SU-DHL-6 (cell line): ENCODE data around the gene SLC38A10.

Experiments used
- H2AFZ ChIP-seq: fragments of 200-600 bp; sonication (generic); 2 replicates; pipeline ENCODE4 v1.6.1; 2014; ENCODE audit warnings: low read depth, mild to moderate bottlenecking, moderate library complexity, mixed read lengths, antibody characterized with exemption, low read length; ENCODE audit not compliant: severe bottlenecking
- H3F3A ChIP-seq: fragments of 200-600 bp; shearing (Covaris generic); 2 replicates; pipeline ENCODE4 v1.6.0; 2016; ENCODE audit warnings: antibody characterized with exemption, mild to moderate bottlenecking; ENCODE audit not compliant: insufficient read depth
- H3K27ac ChIP-seq: fragments of 200-600 bp; sonication (generic); 2 replicates; pipeline ENCODE4 v1.5.1; 2016; ENCODE audit warnings: low read depth, mild to moderate bottlenecking, low read length, moderate library complexity, mixed read lengths
- H3K27me3 ChIP-seq: fragments of 200-600 bp; sonication (generic), shearing (Covaris generic); 2 replicates; pipeline ENCODE4 v1.6.0; 2014; ENCODE audit warnings: mild to moderate bottlenecking, low read length
- H3K36me3 ChIP-seq: fragments of 200-600 bp; sonication (generic); 2 replicates; pipeline ENCODE4 v1.6.1; 2014; ENCODE audit warnings: mild to moderate bottlenecking, low read length, mixed read lengths
- H3K4me2 ChIP-seq: fragments of 300-600, 200-600 bp; shearing (Covaris generic), sonication (generic); 2 replicates; pipeline ENCODE4 v1.6.0; 2014; ENCODE audit warnings: low read length, low read depth, mild to moderate bottlenecking; ENCODE audit not compliant: poor library complexity, severe bottlenecking
- H3K4me3 ChIP-seq: fragments of 200-600 bp; sonication (generic); 2 replicates; pipeline ENCODE4 v1.5.1; 2014; ENCODE audit warnings: antibody characterized with exemption, low read length, mild to moderate bottlenecking, mixed read lengths; ENCODE audit not compliant: insufficient read depth, poor library complexity, severe bottlenecking
- H3K79me2 ChIP-seq: fragments of 200-600 bp; sonication (generic); 2 replicates; pipeline ENCODE4 v1.6.1; 2014; ENCODE audit warnings: mild to moderate bottlenecking, low read length, moderate library complexity; ENCODE audit not compliant: insufficient read depth
- H3K9ac ChIP-seq: fragments of 200-600 bp; sonication (generic); 2 replicates; pipeline ENCODE4 v1.7.0; 2014; ENCODE audit warnings: mild to moderate bottlenecking, low read length
- H3K9me2 ChIP-seq: fragments of 200-600 bp; sonication (generic); replicated peaks from 2 replicates; pipeline ENCODE4 v1.6.1; 2014; ENCODE audit warnings: low read length; ENCODE audit not compliant: insufficient read depth
- H3K9me3 ChIP-seq: fragments of 200-600 bp; sonication (generic); 2 replicates; pipeline ENCODE4 v1.6.1; 2014; ENCODE audit warnings: low read length, mixed read lengths; ENCODE audit not compliant: insufficient read depth
- H4K20me1 ChIP-seq: fragments of 200-600 bp; sonication (generic); 2 replicates; pipeline ENCODE4 v1.6.1; 2014; ENCODE audit warnings: low read depth, mild to moderate bottlenecking, antibody characterized with exemption, low read length, moderate library complexity, mixed read lengths
- EZH2phosphoT487 ChIP-seq: fragments of 200-600 bp; sonication (generic), shearing (Covaris generic); conservative IDR thresholded peaks from 2 replicates; pipeline ENCODE4 v1.6.1; 2018; ENCODE audit warnings: mild to moderate bottlenecking, antibody characterized with exemption, low read length, moderate library complexity, mixed read lengths
- TF ChIP-seq, protein P1 (sequence below): fragments of 200-600 bp; sonication (generic); IDR thresholded peaks from one replicate; pipeline ENCODE4 v1.5.1; 2017; ENCODE audit warnings: antibody characterized with exemption, mild to moderate bottlenecking, low read length, moderate library complexity; ENCODE audit not compliant: insufficient read depth, poor library complexity, severe bottlenecking

Gene SLC38A10

DNA sequence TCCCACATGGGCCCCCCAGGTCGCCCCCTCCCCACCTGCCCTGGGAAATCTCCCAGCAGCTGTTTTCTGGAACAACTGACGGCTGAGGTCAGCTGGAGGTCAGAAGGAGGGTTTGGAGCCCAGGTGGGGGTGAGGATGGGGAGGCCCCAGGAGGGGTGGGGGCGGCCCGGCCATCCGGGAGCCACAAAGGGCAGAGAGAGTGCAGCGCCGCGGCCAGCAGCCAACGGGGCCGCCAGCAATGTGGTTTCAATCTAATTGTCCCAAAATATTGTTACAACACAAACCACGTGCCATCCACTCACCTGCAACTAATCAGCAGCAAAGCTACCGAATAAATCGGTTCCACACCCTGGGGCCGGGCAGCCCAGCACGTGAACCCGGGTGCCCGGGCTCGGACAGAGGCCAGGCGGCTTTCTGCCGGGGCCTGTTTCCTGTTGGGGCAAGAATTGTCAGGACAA lies 28.3 kb upstream of the SLC38A10 start:
- H3K9ac ChIP-seq: no peak overlapping the region
- H2AFZ ChIP-seq: no peak overlapping the region
- no peaks in the 10 kb centered on the region for H3F3A ChIP-seq
- H3K79me2 ChIP-seq: no peaks in the 10 kb centered on the region
- no peaks in the 10 kb centered on the region for H3K9me3 ChIP-seq
- H3K36me3 ChIP-seq: no peaks in the 10 kb centered on the region
- H3K4me3 ChIP-seq: no peak overlapping the region
- H3K27ac ChIP-seq: no peak overlapping the region
- TF ChIP-seq, protein P1, sequence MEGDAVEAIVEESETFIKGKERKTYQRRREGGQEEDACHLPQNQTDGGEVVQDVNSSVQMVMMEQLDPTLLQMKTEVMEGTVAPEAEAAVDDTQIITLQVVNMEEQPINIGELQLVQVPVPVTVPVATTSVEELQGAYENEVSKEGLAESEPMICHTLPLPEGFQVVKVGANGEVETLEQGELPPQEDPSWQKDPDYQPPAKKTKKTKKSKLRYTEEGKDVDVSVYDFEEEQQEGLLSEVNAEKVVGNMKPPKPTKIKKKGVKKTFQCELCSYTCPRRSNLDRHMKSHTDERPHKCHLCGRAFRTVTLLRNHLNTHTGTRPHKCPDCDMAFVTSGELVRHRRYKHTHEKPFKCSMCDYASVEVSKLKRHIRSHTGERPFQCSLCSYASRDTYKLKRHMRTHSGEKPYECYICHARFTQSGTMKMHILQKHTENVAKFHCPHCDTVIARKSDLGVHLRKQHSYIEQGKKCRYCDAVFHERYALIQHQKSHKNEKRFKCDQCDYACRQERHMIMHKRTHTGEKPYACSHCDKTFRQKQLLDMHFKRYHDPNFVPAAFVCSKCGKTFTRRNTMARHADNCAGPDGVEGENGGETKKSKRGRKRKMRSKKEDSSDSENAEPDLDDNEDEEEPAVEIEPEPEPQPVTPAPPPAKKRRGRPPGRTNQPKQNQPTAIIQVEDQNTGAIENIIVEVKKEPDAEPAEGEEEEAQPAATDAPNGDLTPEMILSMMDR: no peak
- TF ChIP-seq EZH2phosphoT487: no peak
- H3K27me3 ChIP-seq: no peaks in the 10 kb centered on the region
- no peaks in the 10 kb centered on the region for H4K20me1 ChIP-seq
- no peaks in the 10 kb centered on the region for H3K9me2 ChIP-seq
- no peak overlapping the region for H3K4me2 ChIP-seq

DNA sequence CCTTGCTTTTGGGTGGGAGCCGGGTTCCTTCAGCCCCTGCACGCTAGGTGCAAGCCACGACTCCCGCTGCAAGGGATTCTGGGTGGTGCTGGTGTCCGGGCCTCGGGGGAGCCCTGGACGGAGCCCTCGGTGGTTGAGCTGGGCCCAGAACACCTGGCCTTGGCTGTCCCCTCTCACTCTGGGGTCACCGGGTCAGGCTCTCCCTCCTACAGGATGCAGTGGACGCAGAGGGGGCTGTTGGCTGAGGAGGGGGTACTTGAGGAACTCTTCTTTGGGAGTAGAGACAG lies 27.9 kb upstream of the SLC38A10 start:
- Histone ChIP-seq H3F3A (no peaks in the 10 kb centered on the region), H3K4me2 (no peak overlapping the region)

DNA sequence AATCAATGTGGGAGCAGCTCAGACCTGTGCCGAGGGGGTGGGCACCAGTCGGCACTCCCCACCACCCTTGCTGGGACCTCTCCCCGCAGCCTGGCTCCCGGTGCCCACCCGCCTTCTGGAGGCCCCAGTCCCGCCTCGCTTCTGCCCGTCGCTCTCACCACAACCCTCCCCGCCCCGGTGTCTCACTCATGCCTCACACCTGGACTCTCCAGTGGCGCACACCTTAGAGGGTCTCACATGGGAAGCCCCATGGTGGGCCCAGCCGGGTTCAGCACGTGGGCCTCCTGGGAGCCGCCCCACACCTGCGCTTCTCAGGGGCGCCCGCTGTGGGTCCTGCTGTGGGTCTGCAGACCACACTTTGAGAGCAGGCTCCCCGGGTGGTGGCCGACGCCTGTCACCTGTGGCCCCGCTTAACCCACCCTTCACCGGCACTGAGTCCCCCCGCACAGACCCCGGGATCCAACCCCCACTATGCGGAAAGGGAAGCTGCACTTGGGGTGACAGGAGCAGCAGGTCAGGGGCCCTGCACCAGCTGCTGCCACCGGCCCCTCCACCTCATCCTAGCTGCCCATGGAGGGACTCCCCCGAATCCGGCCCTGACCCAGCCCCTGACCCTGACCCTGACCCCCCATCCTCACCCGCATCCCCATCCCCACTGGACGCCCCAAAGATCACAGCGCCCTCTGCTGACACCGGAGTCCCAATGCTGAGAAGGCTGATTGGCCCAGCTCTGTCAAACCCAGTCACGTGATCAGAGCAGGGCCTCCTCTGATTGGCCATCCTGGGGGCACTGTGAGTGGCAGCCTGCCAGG lies 27.4 kb upstream of the SLC38A10 start:
- Histone ChIP-seq H3K36me3 (no peaks in the 10 kb centered on the region), H3K27me3 (no peaks in the 10 kb centered on the region), H3K27ac (no peak overlapping the region), H3F3A (no peaks in the 10 kb centered on the region), H4K20me1 (no peaks in the 10 kb centered on the region), H3K9me3 (no peaks in the 10 kb centered on the region), H3K9me2 (no peaks in the 10 kb centered on the region), H3K4me3 (no peak overlapping the region), H2AFZ (no peak overlapping the region), H3K4me2 (no peak overlapping the region), H3K79me2 (no peaks in the 10 kb centered on the region), H3K9ac (no peak overlapping the region)
- TF ChIP-seq EZH2phosphoT487: no peak
- TF ChIP-seq, protein P1: peak; percentile 37

More for the DNA sequence above, 27.9 kb upstream of the SLC38A10 start:
- Histone ChIP-seq H3K4me3 (no peak overlapping the region), H3K79me2 (no peaks in the 10 kb centered on the region), H3K36me3 (no peaks in the 10 kb centered on the region), H3K9me3 (no peaks in the 10 kb centered on the region), H3K27ac (no peak overlapping the region), H3K9ac (no peak overlapping the region), H4K20me1 (no peaks in the 10 kb centered on the region), H3K9me2 (no peaks in the 10 kb centered on the region), H3K27me3 (no peaks in the 10 kb centered on the region), H2AFZ (no peak overlapping the region)
- no peak for TF ChIP-seq EZH2phosphoT487
- TF ChIP-seq, protein P1: no peak
